ENCODE results near the gene SMPD2. TPM values are rescaled to one million over a fixed set of nuclear protein-coding genes. Genes with fewer than 3 reads are reported as not detected.

The SMPD2 gene
- polyA plus RNA-seq, 4 donors: 10.1 to 16.0 (median 14.1) TPM

GRCh38 chr6:109446541-109446940 is 6.0 kb downstream of the SMPD2 start:
- no peak for DNase-seq (ENCODE audit: low read depth in 4 of 4, low spot score in 3 of 4)

GRCh38 chr6:109447087-109447486 is 6.6 kb downstream of the SMPD2 start:
- no peak for DNase-seq (ENCODE audit: low read depth in 4 of 4, low spot score in 3 of 4)

DNA sequence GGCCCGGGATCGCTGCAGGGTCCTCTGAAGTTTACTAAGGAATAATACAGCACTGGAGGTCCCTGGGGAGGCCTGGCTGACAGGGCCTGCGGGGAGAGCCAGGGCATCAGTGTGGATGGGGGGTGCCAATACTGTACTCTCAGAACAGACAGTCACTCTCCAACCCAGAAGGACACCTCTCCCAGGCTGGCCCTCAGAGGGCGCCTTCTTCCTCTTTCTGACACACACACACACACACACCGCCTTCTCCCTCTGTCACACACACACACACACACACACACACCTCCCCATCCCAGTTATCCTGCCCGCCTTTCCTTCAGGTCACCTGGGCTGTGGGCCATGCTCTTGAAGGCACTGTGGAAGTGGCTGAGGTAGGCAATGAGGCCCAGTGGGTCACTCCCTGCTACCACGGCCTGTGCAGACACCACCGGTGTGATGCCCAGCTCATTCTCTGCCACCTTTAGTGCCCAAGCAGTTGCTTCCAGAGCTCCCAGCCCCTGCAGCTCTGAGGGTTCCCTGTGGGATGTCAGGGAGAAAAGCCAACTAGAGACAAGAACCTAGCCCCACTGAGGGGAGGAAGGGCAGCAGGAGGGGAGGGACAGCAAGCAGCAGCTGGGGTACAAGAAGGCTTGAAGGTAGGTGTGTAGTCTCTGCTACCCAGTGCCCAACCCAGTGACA is 7.5 kb downstream of the SMPD2 start:
- DNase-seq (ENCODE audit: low read depth in 4 of 4, low spot score in 3 of 4): no peak

DNA sequence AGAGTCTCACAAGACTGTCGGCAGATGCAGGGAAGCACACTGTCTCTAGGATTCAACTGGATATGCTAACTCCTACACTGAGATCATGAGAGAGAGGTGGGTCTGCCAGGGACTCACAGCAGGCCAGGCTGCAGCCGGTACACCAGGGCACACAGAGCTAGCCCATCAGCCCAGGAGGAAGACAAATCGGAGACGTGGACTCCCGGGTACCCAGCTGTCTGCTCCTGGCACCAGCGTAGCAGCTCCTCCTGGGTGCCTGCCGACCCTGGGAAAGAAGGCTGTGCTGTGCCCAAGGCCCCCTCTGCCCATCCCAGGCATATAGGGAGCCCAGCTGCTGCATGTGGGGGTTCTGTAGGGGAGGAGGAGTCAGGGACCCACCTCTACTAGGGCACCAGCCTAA is 8.1 kb downstream of the SMPD2 start:
- no peak for DNase-seq (ENCODE audit: low read depth in 4 of 4, low spot score in 3 of 4)

DNA sequence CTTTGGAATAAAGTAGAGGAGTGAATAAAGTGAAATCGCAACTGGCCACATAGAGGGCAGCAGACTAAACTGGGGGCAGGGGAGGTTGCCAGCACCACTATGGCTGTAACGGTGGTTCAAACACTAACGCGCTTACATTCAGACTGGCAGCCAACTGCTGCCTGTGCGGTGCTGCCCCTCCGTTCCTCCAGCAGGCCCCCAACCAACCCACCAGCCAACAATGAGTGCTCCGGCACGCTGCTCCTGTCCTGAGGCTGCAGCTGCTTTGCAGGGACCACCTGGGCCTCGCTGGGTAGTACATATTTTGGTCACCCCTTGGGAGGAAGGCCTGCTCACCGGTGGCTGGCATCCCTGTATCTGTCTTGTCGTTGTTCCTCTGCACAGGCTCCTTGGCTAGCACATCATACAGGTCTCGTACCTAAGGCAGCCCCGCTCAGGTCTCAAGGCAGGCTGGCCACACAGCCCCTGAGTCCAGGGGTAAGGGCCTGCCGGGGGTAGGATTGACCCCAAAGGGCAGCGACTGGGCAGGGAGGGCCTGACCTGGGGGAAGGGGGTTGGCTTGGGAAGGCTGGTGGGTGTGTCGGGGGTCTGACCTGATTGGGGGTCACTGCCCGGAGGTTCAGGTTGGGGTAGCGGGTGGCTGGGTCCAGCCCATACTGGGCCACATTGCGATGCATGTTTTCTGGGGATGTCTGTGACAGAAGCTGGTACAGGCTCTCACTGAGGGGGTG is 8.7 kb downstream of the SMPD2 start:
- no peak for DNase-seq (ENCODE audit: low read depth in 4 of 4, low spot score in 3 of 4)

- no peak for DNase-seq (ENCODE audit: low read depth in 4 of 4, low spot score in 3 of 4)
Measured at GRCh38 chr6:109449795-109450673, 9.5 kb downstream of the SMPD2 start.

- DNase-seq (ENCODE audit: low read depth in 4 of 4, low spot score in 3 of 4): no peak
Measured at GRCh38 chr6:109450801-109451200, 10.3 kb downstream of the SMPD2 start.

GRCh38 chr6:109451376-109451775 is 10.9 kb downstream of the SMPD2 start:
- no peak for DNase-seq (ENCODE audit: low read depth in 4 of 4, low spot score in 3 of 4)

DNA sequence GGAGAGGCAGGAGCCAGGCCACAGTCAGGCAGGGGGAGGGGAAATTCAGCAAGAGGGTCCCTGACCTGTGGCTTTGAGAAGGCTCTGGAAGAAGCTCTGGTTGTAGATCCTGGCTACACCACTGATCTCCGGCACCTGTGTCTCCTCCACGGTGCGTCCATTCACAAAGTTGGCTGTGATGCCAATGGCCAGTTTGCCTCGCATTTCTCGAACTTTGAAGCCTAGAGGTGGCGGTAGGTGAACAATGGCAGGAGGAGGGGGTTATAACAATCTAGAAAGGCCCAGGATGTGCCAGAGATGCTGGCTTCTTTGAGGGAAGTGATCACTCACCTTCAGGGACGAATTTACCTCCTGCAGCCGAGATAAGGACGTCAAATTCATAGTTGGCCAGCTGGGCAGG is 11.7 kb downstream of the SMPD2 start:
- no peak for DNase-seq (ENCODE audit: low read depth in 4 of 4, low spot score in 3 of 4)

- DNase-seq (ENCODE audit: low read depth in 4 of 4, low spot score in 3 of 4): no peak
Measured at GRCh38 chr6:109453156-109453555, 12.6 kb downstream of the SMPD2 start.

GRCh38 chr6:109453594-109454495 is 13.3 kb downstream of the SMPD2 start:
- no peak for DNase-seq (ENCODE audit: low read depth in 4 of 4, low spot score in 3 of 4)

- no peak for DNase-seq (ENCODE audit: low read depth in 4 of 4, low spot score in 3 of 4)
Measured at GRCh38 chr6:109454496-109455436, 14.2 kb downstream of the SMPD2 start.

DNA sequence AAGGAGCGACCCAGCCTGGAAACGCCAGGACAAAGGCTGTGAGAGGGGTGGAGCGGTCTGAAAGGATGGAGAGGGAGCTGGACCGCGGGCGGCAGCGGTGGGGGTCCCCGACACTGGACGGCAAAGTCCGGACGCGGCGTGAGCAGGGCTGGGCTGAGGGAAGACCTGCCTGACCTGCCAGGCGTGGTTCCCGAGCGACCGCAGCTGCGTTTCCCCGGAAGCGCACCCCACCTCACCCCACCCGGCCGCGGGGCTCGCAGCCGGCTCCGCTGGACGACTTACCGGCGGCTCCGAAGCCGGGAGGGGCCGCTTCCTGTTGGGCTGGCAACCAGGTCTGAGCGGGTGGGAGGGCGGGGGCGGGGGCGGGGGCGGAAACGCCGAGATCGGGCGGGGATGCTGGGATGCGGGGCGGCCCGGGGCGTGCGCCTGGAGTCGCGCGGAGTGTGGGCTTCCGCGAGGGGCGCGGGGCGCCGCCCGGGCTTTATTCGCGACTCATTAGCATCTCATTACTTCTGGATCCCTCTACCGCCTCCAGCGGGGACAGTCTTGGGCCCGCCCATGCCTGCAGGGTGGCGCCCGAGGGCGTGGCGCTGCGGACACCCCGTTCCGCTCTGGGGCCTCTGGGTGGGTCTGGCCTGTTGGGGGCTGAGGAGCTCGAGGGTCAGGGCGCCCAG is 15.1 kb downstream of the SMPD2 start, which contains the start of gene MICAL1:
Gene MICAL1, minus strand, starts transcription at position 336 of the 674 bp plus-strand sequence. CDS start 1,576 bp downstream, outside the sequence.
- DNase-seq (ENCODE audit: low read depth in 4 of 4, low spot score in 3 of 4): peak in 2 of 4 donors; percentile 27 to 36

- DNase-seq (ENCODE audit: low read depth in 4 of 4, low spot score in 3 of 4): no peak
Measured at GRCh38 chr6:109456111-109456583, 15.6 kb downstream of the SMPD2 start.

DNA sequence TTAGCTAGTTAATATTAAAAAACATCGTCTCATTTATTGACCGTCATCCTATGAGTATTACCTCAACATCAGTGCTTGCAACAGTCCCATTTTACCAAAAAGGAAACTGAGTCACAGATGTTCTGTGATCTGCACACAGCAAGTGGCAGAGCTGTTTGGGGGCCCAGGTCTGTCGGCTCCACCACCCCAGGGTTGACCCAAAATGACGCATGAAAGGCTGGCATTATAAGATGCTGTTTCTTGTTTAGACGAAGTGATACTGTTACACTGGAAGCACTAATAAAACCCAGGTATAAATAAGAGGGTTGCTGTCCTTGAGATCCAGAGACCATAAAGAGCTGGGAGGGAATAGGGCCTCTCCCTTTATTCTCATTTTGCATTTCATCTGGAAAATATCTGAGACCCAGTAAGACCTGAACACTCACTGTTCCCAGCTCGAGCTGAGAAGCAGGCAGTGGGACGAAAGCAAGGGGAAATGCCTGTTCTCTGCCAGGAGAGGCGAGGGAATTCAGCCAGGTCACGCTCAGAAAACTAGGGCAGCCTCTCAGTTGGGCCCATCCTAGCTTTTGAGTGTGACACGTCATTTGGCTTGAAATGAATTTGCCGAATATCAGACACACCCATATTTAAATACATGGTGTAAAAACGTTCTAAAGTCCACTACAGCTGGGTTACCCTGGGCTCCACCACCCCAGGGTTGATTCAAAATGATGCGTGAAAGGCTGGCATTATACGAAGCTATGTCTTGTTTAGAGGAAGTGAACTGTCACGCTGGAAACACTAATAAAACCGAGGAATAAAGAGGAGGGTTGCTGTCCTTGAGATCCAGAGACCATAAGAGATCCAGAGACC is 16.4 kb downstream of the SMPD2 start:
- DNase-seq (ENCODE audit: low read depth in 4 of 4, low spot score in 3 of 4): no peak

GRCh38 chr6:109457562-109457996 is 17.1 kb downstream of the SMPD2 start:
- no peak for DNase-seq (ENCODE audit: low read depth in 4 of 4, low spot score in 3 of 4)

- DNase-seq (ENCODE audit: low read depth in 4 of 4, low spot score in 3 of 4): no peak
Measured at GRCh38 chr6:109458774-109459531, 18.4 kb downstream of the SMPD2 start.
